GM10248 (cell line): ENCODE data around the gene CAMSAP1.
"Not testable (repeated sequence)": the region's sequence is repeated elsewhere in the genome, so short reads cannot be mapped to it uniquely, and the experiment has no call there.

Experiments used
- CTCF ChIA-PET: fragments of 300-600 bp; sonication (Branson Sonifier 250); formaldehyde crosslinking; extraction: SDS; loops from one replicate; lab custom pipeline; 2021; ENCODE audit warnings: antibody characterized with exemption; lab: Yijun Ruan, JAX
- POLR2A ChIA-PET: fragments of 350-650 bp; sonication (Branson Sonifier 250); formaldehyde crosslinking; extraction: SDS; loops from one replicate; lab custom pipeline; 2020; ENCODE audit warnings: antibody characterized with exemption; lab: Yijun Ruan, JAX
- DNase-seq: peaks from one replicate; pipeline ENCODE4 v3.0.0; 2012; ENCODE audit errors: extremely low spot score
- CTCF ChIP-seq: IDR thresholded peaks from 2 replicates; pipeline ENCODE4 v1.5.1; 2012; ENCODE audit warnings: mild to moderate bottlenecking, low read depth; ENCODE audit errors: extremely low read depth, missing control alignments, control extremely low read depth

The CAMSAP1 gene

DNA sequence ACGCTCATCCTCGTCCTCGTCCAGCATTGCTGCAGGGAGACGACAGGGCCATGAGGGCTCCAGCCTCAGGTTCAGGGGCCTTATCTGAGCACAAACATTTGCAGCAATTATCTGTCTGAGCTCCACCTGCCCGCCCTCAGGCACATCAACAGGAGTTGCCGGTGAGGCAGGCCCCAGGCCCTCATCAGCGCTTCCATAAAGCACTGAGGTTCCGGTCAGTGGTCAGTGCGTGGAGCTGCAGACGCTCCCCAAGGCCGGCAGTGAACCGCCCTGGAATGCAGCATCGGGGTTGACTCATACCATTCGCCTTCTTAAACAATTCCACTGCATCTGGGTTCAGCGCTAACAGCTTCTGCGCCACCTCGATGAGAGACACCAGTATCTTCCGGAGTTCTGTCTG is 38.6 kb upstream of the CAMSAP1 start:
- no peak for TF ChIP-seq CTCF
- POLR2A ChIA-PET, result interaction anchor here (0.6 kb wide), 1 partner anchor 145 kb away, joined by 8 read pairs; no protein-coding TSS in a partner anchor
- DNase-seq, result no peak
- CTCF ChIA-PET, result no interaction called here

GRCh38 chr9:135944444-135945252 is 37.3 kb upstream of the CAMSAP1 start:
- TF ChIP-seq CTCF, result no peak
- DNase-seq, result no peak
- ChIA-PET POLR2A (no interaction called here), CTCF (interaction anchor here (0.9 to 1.2 kb wide), 2 partner anchors 10 to 16 kb away, joined by 3 to 4 read pairs; partner anchors contain the start of gene UBAC1)

DNA sequence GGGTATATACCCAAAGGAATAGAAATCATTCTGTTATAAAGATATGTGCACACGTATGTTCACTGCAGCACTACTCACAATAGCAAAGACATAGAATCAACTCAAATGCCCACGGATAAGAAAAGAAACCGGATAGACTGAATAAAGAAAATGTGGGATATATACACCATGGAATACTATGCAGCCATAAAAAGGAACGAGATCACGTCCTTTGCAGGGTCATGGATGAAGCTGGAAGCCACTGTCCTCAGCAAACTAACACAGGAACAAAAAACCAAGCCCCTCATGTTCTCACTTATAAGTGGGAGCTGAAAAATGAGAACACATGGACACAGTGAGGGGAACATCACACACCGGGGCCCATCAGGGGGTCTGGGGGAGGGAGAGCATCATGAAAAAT is 36.3 kb upstream of the CAMSAP1 start:
- POLR2A ChIA-PET, CTCF ChIA-PET, DNase-seq: not testable (repeated sequence)

GRCh38 chr9:135941288-135941995 is 34.1 kb upstream of the CAMSAP1 start:
- ChIA-PET POLR2A (no interaction called here), CTCF (no interaction called here)
- no peak for DNase-seq
- TF ChIP-seq CTCF, result no peak

GRCh38 chr9:135939351-135940265 is 32.3 kb upstream of the CAMSAP1 start:
- TF ChIP-seq CTCF, result no peak
- ChIA-PET POLR2A (no interaction called here), CTCF (no interaction called here)
- no peak for DNase-seq

GRCh38 chr9:135937521-135938489 is 30.5 kb upstream of the CAMSAP1 start:
- ChIA-PET POLR2A (no interaction called here), CTCF (interaction anchor here (1.0 kb wide), 1 partner anchor 30 kb away, joined by 3 read pairs; no protein-coding TSS in a partner anchor)
- DNase-seq, result no peak
- TF ChIP-seq CTCF, result no peak
